GM18867 (cell line): ENCODE results near the gene OSM.

Experiments used
- ATAC-seq: cut with Tn5 transposase; IDR thresholded peaks from one replicate; pipeline ENCODE4 v1.9.1; 2021; ENCODE audit warnings: mild to moderate bottlenecking, moderate library complexity; ENCODE audit not compliant: unreplicated experiment

The OSM gene

DNA sequence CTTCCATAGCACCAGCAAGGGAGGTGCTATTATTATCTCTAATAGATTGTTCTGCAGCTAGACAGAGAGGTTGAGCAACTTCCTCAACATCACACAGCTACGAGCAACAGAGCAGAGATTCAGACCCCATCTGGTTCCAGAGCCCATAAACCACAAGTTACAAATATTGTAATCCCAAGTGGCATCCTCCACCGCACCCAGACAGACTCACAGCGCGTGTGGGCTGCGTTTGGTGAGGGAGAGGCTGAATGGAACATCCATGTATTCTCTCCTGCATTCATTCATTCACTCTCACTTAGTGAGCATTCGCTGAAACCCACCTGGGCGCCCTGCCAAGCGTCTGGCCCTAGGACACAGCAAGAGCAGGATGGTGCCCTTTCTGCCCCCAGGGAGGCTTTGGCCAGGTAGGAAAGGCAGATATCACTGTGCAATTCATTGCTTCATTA, 53.6 kb downstream of the OSM start:
- no peak for ATAC-seq
